Measurements from ENCODE around the gene CLIC4.

DNA sequence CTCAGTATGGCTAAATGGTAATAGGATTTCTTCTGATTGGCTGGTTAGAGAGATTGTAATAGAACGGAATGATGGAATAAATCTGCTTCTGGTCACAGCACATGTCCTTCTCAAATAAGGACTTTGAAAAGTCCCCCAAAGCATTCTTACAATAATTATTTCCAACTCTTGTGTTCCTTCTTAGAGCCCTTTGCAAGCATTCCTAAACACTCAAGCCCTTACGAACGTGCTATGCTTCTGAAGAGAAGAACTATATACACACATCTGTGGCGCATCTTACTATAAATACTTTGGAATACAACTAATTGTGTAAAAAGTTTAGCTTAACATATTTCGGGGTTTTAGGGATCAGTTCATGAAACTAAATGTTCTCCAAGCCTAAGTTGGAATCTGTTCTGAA, 25.6 kb downstream of the CLIC4 start:
- TF ChIP-seq, protein P1, sequence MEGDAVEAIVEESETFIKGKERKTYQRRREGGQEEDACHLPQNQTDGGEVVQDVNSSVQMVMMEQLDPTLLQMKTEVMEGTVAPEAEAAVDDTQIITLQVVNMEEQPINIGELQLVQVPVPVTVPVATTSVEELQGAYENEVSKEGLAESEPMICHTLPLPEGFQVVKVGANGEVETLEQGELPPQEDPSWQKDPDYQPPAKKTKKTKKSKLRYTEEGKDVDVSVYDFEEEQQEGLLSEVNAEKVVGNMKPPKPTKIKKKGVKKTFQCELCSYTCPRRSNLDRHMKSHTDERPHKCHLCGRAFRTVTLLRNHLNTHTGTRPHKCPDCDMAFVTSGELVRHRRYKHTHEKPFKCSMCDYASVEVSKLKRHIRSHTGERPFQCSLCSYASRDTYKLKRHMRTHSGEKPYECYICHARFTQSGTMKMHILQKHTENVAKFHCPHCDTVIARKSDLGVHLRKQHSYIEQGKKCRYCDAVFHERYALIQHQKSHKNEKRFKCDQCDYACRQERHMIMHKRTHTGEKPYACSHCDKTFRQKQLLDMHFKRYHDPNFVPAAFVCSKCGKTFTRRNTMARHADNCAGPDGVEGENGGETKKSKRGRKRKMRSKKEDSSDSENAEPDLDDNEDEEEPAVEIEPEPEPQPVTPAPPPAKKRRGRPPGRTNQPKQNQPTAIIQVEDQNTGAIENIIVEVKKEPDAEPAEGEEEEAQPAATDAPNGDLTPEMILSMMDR (IDR thresholded peaks at IDR 0.05) = no peak
- TF ChIP-seq POLR2A (IDR thresholded peaks at IDR 0.05) = no peak
